Thymus (tissue), 14 donors: Measurements from ENCODE around the gene ZNF776. TPM values are rescaled to one million over a fixed set of nuclear protein-coding genes. Genes with fewer than 3 reads are reported as not detected.

Experiments
- DNase-seq, 9 donors: peaks; one replicate each; pipeline ENCODE4 v3.0.0-alpha.2; 2013; ENCODE audit warnings: low spot score in 9 of 9, low read depth in 6 of 9, missing footprints in 1 of 9
- H3K27ac ChIP-seq, 2 donors: one replicate each; pipeline ENCODE4 v1.5.1; 2013; ENCODE audit warnings: control low read depth in 1 of 2, low read depth in 1 of 2, low read length in 1 of 2, mild to moderate bottlenecking in 1 of 2, moderate library complexity in 1 of 2
- H3K27me3 ChIP-seq, 2 donors: one replicate each; pipeline ENCODE4 v1.5.1; 2013; ENCODE audit warnings: low read length in 1 of 2; ENCODE audit not compliant: control insufficient read depth in 2 of 2, insufficient read depth in 1 of 2
- H3K36me3 ChIP-seq, 2 donors: one replicate each; pipeline ENCODE4 v1.5.1; 2013; ENCODE audit warnings: low read length in 1 of 2, mild to moderate bottlenecking in 1 of 2, moderate library complexity in 1 of 2; ENCODE audit not compliant: control insufficient read depth in 2 of 2, insufficient read depth in 2 of 2
- H3K4me1 ChIP-seq, 2 donors: one replicate each; pipeline ENCODE4 v1.5.1; 2013; ENCODE audit warnings: low read length in 2 of 2; ENCODE audit not compliant: control insufficient read depth in 2 of 2, insufficient read depth in 2 of 2
- H3K4me3 ChIP-seq, 2 donors: one replicate each; pipeline ENCODE4 v1.5.1; 2013; ENCODE audit warnings: low read length in 2 of 2, control low read depth in 1 of 2, mild to moderate bottlenecking in 1 of 2
- H3K9me3 ChIP-seq, 2 donors: one replicate each; pipeline ENCODE4 v1.5.1; 2013; ENCODE audit warnings: low read length in 1 of 2, mild to moderate bottlenecking in 1 of 2; ENCODE audit not compliant: control insufficient read depth in 2 of 2, insufficient read depth in 1 of 2
- WGBS: extraction: QIAGEN DNeasy Blood & Tissue Kit; methylation state at CpG from one replicate; pipeline ENCODE4 v1.1.7; 2013; 5-methylcytosine and 5-hydroxymethylcytosine counted together
- long read RNA-seq, 10 donors: transcript quantifications; one replicate each; lab custom pipeline, GENCODE V29; 2026
- polyA plus RNA-seq: library from polyadenylated mRNA; stranded (reverse); fragments of 200-250 nt; gene quantifications from one replicate; pipeline ENCODE4 v1.2.3, GENCODE V29; 2013
- total RNA-seq: library from RNA; stranded (reverse); fragments of 120-200 nt; gene quantifications from one replicate; pipeline ENCODE4 v1.2.4, GENCODE V29; 2013
- donor health status: healthy.

The ZNF776 gene
- total RNA-seq (25.1 TPM), polyA plus RNA-seq (13.8 TPM)
- long read RNA-seq, donor 1 = 0 reads
- long read RNA-seq, donor 2, full-length matches to known transcripts = 7 of 12 reads
- long read RNA-seq, donor 2, partial matches to known transcripts = 5 of 12 reads
- long read RNA-seq, donor 2, other reads (novel, unspliced or antisense) = 0 of 12 reads
- long read RNA-seq, donor 3, full-length matches to known transcripts = 5 of 5 reads
- long read RNA-seq, donor 3, partial matches to known transcripts = 0 of 5 reads
- long read RNA-seq, donor 3, other reads (novel, unspliced or antisense) = 0 of 5 reads
- long read RNA-seq, donor 4, full-length matches to known transcripts = 3 of 3 reads
- long read RNA-seq, donor 4, partial matches to known transcripts = 0 of 3 reads
- long read RNA-seq, donor 4, other reads (novel, unspliced or antisense) = 0 of 3 reads
- long read RNA-seq, donor 5, full-length matches to known transcripts = 5 of 5 reads
- long read RNA-seq, donor 5, partial matches to known transcripts = 0 of 5 reads
- long read RNA-seq, donor 5, other reads (novel, unspliced or antisense) = 0 of 5 reads
- long read RNA-seq, donor 6, full-length matches to known transcripts = 3 of 9 reads
- long read RNA-seq, donor 6, partial matches to known transcripts = 6 of 9 reads
- long read RNA-seq, donor 6, other reads (novel, unspliced or antisense) = 0 of 9 reads
- long read RNA-seq, donor 7, full-length matches to known transcripts = 5 of 5 reads
- long read RNA-seq, donor 7, partial matches to known transcripts = 0 of 5 reads
- long read RNA-seq, donor 7, other reads (novel, unspliced or antisense) = 0 of 5 reads
- long read RNA-seq, donor 8, full-length matches to known transcripts = 2 of 2 reads
- long read RNA-seq, donor 8, partial matches to known transcripts = 0 of 2 reads
- long read RNA-seq, donor 8, other reads (novel, unspliced or antisense) = 0 of 2 reads
- long read RNA-seq, donor 9, full-length matches to known transcripts = 2 of 2 reads
- long read RNA-seq, donor 9, partial matches to known transcripts = 0 of 2 reads
- long read RNA-seq, donor 9, other reads (novel, unspliced or antisense) = 0 of 2 reads
- long read RNA-seq, donor 10, full-length matches to known transcripts = 8 of 8 reads
- long read RNA-seq, donor 10, partial matches to known transcripts = 0 of 8 reads
- long read RNA-seq, donor 10, other reads (novel, unspliced or antisense) = 0 of 8 reads

GRCh38 chr19:57746580-57747471 lies at the start of gene ZNF776:
TSS of gene ZNF776 (plus strand) at chr19:57746815. CDS start at chr19:57747059, 244 bp downstream.
- Histone ChIP-seq H3K9me3 (peaks cover 8 to 15% of the 10 kb centered on the region in 2 donors), H3K27ac (peak within 1 kb of the TSS; percentile 91 to 92), H3K36me3 (peaks cover 37 to 39% of the 10 kb centered on the region in 2 donors), H3K4me3 (peak within 1 kb of the TSS; percentile 77 to 81), H3K27me3 (no peaks in the 10 kb centered on the region), H3K4me1 (peaks cover 12 to 19% of the 10 kb centered on the region in 2 donors)
- WGBS = 2% methylated on average over 51 of the region's 51 CpGs
- DNase-seq = peak; percentile 78 to 98 (median 93)

- Histone ChIP-seq H3K36me3 (peaks cover 67 to 80% of the 10 kb centered on the region in 2 donors), H3K4me3 (no peak overlapping the region), H3K27ac (no peak overlapping the region), H3K27me3 (no peaks in the 10 kb centered on the region), H3K4me1 (no peaks in the 10 kb centered on the region), H3K9me3 (peaks cover 9 to 17% of the 10 kb centered on the region in 2 donors)
- 97% methylated on average over 6 of the region's 6 CpGs for WGBS
- no peak for DNase-seq
Observed at GRCh38 chr19:57701625-57702024, 45.0 kb upstream of the ZNF776 start.

- H3K9me3 ChIP-seq = peaks cover 14 to 18% of the 10 kb centered on the region in 2 donors
- no peak for DNase-seq
- peaks cover 41 to 57% of the 10 kb centered on the region in 2 donors for H3K36me3 ChIP-seq
- no peak overlapping the region for H3K27ac ChIP-seq
- H3K27me3 ChIP-seq = no peaks in the 10 kb centered on the region
- no peak overlapping the region for H3K4me3 ChIP-seq
- H3K4me1 ChIP-seq = peaks cover 11 to 19% of the 10 kb centered on the region in 2 donors
- WGBS = 100% methylated on average over 1 of the region's 1 CpG
Observed at GRCh38 chr19:57706346-57706745, 40.3 kb upstream of the ZNF776 start.

- peak within 1 kb of the TSS; percentile 97 to 98 for H3K27ac ChIP-seq
- peak; percentile 73 to 95 (median 85) for DNase-seq
- 2% methylated on average over 53 of the region's 53 CpGs for WGBS
Observed at GRCh38 chr19:57708641-57709361, 37.8 kb upstream of the ZNF776 start, which contains the start of gene ZNF154. TSS of gene ZNF154 (minus strand) at chr19:57709204. CDS start at chr19:57708971, 233 bp downstream.

GRCh38 chr19:57709616-57710015 lies 37.0 kb upstream of the ZNF776 start:
- DNase-seq = no peak
- Histone ChIP-seq H3K9me3 (peaks cover 0 to 15% of the 10 kb centered on the region in 2 donors), H3K4me3 (peak overlapping the region; percentile 82 to 87), H3K27ac (peak overlapping the region in 1 of 2 donors; percentile 97), H3K36me3 (peaks cover 11 to 26% of the 10 kb centered on the region in 2 donors), H3K4me1 (peaks cover 11 to 19% of the 10 kb centered on the region in 2 donors), H3K27me3 (no peaks in the 10 kb centered on the region)
- WGBS = 81% methylated on average over 15 of the region's 15 CpGs

More at GRCh38 chr19:57708641-57709361, 37.8 kb upstream of the ZNF776 start, which contains the start of gene ZNF154:
- Histone ChIP-seq H3K4me3 (peak within 1 kb of the TSS; percentile 82 to 87), H3K27me3 (no peaks in the 10 kb centered on the region), H3K4me1 (peaks cover 11 to 19% of the 10 kb centered on the region in 2 donors), H3K9me3 (peaks cover 0 to 15% of the 10 kb centered on the region in 2 donors), H3K36me3 (peaks cover 19 to 34% of the 10 kb centered on the region in 2 donors)

- H3K9me3 ChIP-seq = peaks cover 0 to 6% of the 10 kb centered on the region in 2 donors
- H3K4me1 ChIP-seq = peaks cover 11 to 19% of the 10 kb centered on the region in 2 donors
- DNase-seq = no peak
- WGBS = 89% methylated on average over 1 of the region's 1 CpG
- H3K27ac ChIP-seq = no peak overlapping the region
- H3K4me3 ChIP-seq = no peak overlapping the region
- no peaks in the 10 kb centered on the region for H3K27me3 ChIP-seq
- peaks cover 0 to 6% of the 10 kb centered on the region in 2 donors for H3K36me3 ChIP-seq
Observed at GRCh38 chr19:57712222-57712621, 34.4 kb upstream of the ZNF776 start.

GRCh38 chr19:57719424-57719823 lies 27.2 kb upstream of the ZNF776 start:
- Histone ChIP-seq H3K36me3 (peaks cover 40 to 46% of the 10 kb centered on the region in 2 donors), H3K9me3 (peaks cover 32 to 47% of the 10 kb centered on the region in 2 donors), H3K4me1 (no peaks in the 10 kb centered on the region), H3K27me3 (no peaks in the 10 kb centered on the region), H3K27ac (no peak overlapping the region), H3K4me3 (no peak overlapping the region)
- no peak for DNase-seq
